ENCODE results near the gene TMEM106C.

The TMEM106C gene

GRCh38 chr12:47963340-47964040 is at the start of gene TMEM106C:
Gene TMEM106C (plus strand): TSS chr12:47963596. CDS start chr12:47964237, 641 bp downstream.
- DNase-seq (ENCODE audit: insufficient read length, low spot score) (peak; percentile 98), FAIRE-seq (no peak)
- peak; percentile 82 for TF ChIP-seq CTCF (IDR thresholded peaks at IDR 0.05; ENCODE audit: insufficient read depth, missing control alignments)

GRCh38 chr12:47920913-47921312 is 42.5 kb upstream of the TMEM106C start:
- FAIRE-seq: no peak
- TF ChIP-seq CTCF (IDR thresholded peaks at IDR 0.05; ENCODE audit: insufficient read depth, missing control alignments): no peak
- DNase-seq (ENCODE audit: insufficient read length, low spot score): no peak

- no peak for TF ChIP-seq CTCF (IDR thresholded peaks at IDR 0.05; ENCODE audit: insufficient read depth, missing control alignments)
- DNase-seq (ENCODE audit: insufficient read length, low spot score): no peak
- FAIRE-seq: no peak
These were observed 41.5 kb upstream of the TMEM106C start for GRCh38 chr12:47921907-47922306.

- DNase-seq (ENCODE audit: insufficient read length, low spot score) (no peak), FAIRE-seq (no peak)
- no peak for TF ChIP-seq CTCF (IDR thresholded peaks at IDR 0.05; ENCODE audit: insufficient read depth, missing control alignments)
These were observed 36.0 kb upstream of the TMEM106C start for GRCh38 chr12:47927346-47927745.

GRCh38 chr12:47930634-47931033 is 32.8 kb upstream of the TMEM106C start:
- FAIRE-seq (no peak), DNase-seq (ENCODE audit: insufficient read length, low spot score) (no peak)
- no peak for TF ChIP-seq CTCF (IDR thresholded peaks at IDR 0.05; ENCODE audit: insufficient read depth, missing control alignments)

- no peak for TF ChIP-seq CTCF (IDR thresholded peaks at IDR 0.05; ENCODE audit: insufficient read depth, missing control alignments)
- no peak for FAIRE-seq
- no peak for DNase-seq (ENCODE audit: insufficient read length, low spot score)
These were observed 32.2 kb upstream of the TMEM106C start for GRCh38 chr12:47931187-47931586.

- TF ChIP-seq CTCF (IDR thresholded peaks at IDR 0.05; ENCODE audit: insufficient read depth, missing control alignments): no peak
- no peak for FAIRE-seq
- DNase-seq (ENCODE audit: insufficient read length, low spot score): no peak
These were observed 28.2 kb upstream of the TMEM106C start for GRCh38 chr12:47935184-47935583.
